DOHH2 (cell line): ENCODE data around the gene IL27RA.

Experiments used
- H3F3A ChIP-seq: fragments of 200-600 bp; sonication (generic), shearing (Covaris generic); 2 replicates; pipeline ENCODE4 v1.6.0; 2016; ENCODE audit warnings: antibody characterized with exemption, mild to moderate bottlenecking; ENCODE audit not compliant: control insufficient read depth, insufficient read depth
- H3K27ac ChIP-seq: fragments of 200-600 bp; sonication (generic); 2 replicates; pipeline ENCODE4 v1.5.1; 2014; ENCODE audit warnings: low read depth, mild to moderate bottlenecking, low read length, moderate library complexity
- H3K27me3 ChIP-seq: fragments of 200-600 bp; sonication (generic); 2 replicates; pipeline ENCODE4 v1.6.1; 2014; ENCODE audit warnings: mild to moderate bottlenecking, low read length, mixed read lengths; ENCODE audit not compliant: control insufficient read depth
- H3K36me3 ChIP-seq: fragments of 200-600 bp; sonication (generic); 2 replicates; pipeline ENCODE4 v1.6.1; 2014; ENCODE audit warnings: mild to moderate bottlenecking, low read length, moderate library complexity, mixed read lengths; ENCODE audit not compliant: control insufficient read depth
- H3K4me1 ChIP-seq: fragments of 200-600 bp; sonication (generic); 2 replicates; pipeline ENCODE4 v1.6.1; 2014; ENCODE audit warnings: mild to moderate bottlenecking, low read length, mixed read lengths; ENCODE audit not compliant: control insufficient read depth
- H3K4me2 ChIP-seq: fragments of 200-600 bp; sonication (generic); 2 replicates; pipeline ENCODE4 v1.6.0; 2014; ENCODE audit warnings: mild to moderate bottlenecking, low read length, moderate library complexity
- H3K4me3 ChIP-seq: fragments of 200-600 bp; sonication (generic); 2 replicates; pipeline ENCODE4 v1.5.1; 2014; ENCODE audit warnings: mild to moderate bottlenecking, low read length, mixed read lengths
- H3K79me2 ChIP-seq: fragments of 200-600 bp; sonication (generic); 2 replicates; pipeline ENCODE4 v1.6.1; 2014; ENCODE audit warnings: mild to moderate bottlenecking, low read length, mixed read lengths; ENCODE audit not compliant: control insufficient read depth
- H3K9me2 ChIP-seq: fragments of 200-600 bp; sonication (generic); replicated peaks from 2 replicates; pipeline ENCODE4 v1.6.1; 2014; ENCODE audit warnings: mild to moderate bottlenecking, low read length, mixed read lengths; ENCODE audit not compliant: control insufficient read depth
- H3K9me3 ChIP-seq: fragments of 200-600 bp; sonication (generic); 2 replicates; pipeline ENCODE4 v1.6.1; 2014; ENCODE audit warnings: antibody characterized with exemption, low read length, mixed read lengths; ENCODE audit not compliant: control insufficient read depth, insufficient read depth
- H4K20me1 ChIP-seq: fragments of 200-600 bp; sonication (generic); 2 replicates; pipeline ENCODE4 v1.6.0; 2014; ENCODE audit warnings: low read depth, mild to moderate bottlenecking, antibody characterized with exemption, low read length, moderate library complexity; ENCODE audit not compliant: control insufficient read depth, insufficient read depth
- CTCF ChIP-seq: fragments of 200-600 bp; sonication (generic); IDR thresholded peaks from one replicate; pipeline ENCODE4 v1.5.1; 2014; ENCODE audit warnings: antibody characterized with exemption, mild to moderate bottlenecking, low read depth, low read length; ENCODE audit not compliant: poor library complexity, severe bottlenecking
- EZH2phosphoT487 ChIP-seq: fragments of 200-600 bp; sonication (generic); IDR thresholded peaks from 2 replicates; pipeline ENCODE4 v1.6.1; 2017; ENCODE audit warnings: borderline replicate concordance, mild to moderate bottlenecking, antibody characterized with exemption, low read length, moderate library complexity, mixed read lengths

Gene IL27RA

DNA sequence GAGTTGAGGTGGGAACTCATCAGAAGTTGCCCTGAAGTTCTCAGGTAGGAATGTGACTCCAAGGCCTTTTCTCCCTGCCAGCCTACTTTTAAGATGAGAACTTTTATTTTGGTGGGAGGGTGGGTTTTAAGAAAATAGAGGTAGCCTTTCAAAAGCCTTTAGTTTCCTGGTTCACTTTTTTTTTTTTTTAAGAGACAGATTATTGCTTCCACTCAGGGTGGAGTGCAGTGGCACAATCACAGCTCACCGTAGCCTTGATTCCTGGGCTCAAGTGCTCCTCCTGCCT lies 51.1 kb downstream of the IL27RA start:
- Histone ChIP-seq H3K4me3 (no peak overlapping the region), H3K27me3 (no peaks in the 10 kb centered on the region), H3K4me1 (peaks cover 16% of the 10 kb centered on the region), H3K9me3 (no peaks in the 10 kb centered on the region), H3K36me3 (peaks cover 15% of the 10 kb centered on the region), H3K4me2 (no peak overlapping the region), H4K20me1 (no peaks in the 10 kb centered on the region), H3K79me2 (0 out of 2 replicates have a peak, but pooled peaks cover 4% of the 10 kb centered on the region), H3K9me2 (no peaks in the 10 kb centered on the region), H3K27ac (no peak overlapping the region), H3F3A (peaks cover 4% of the 10 kb centered on the region; the same call in 1 of the 2 replicates)
- TF ChIP-seq EZH2phosphoT487 (no peak), CTCF (no peak)

- H3K27ac ChIP-seq, result no peak within 1 kb of the TSS
- peaks cover 22% of the 10 kb centered on the region for H3K4me1 ChIP-seq
- no peaks in the 10 kb centered on the region for H4K20me1 ChIP-seq
- peaks cover 15% of the 10 kb centered on the region for H3K79me2 ChIP-seq
- TF ChIP-seq CTCF, result no peak
- TF ChIP-seq EZH2phosphoT487, result no peak
- H3F3A ChIP-seq, result peaks cover 9% of the 10 kb centered on the region; the same call in 1 of the 2 replicates
- no peak within 1 kb of the TSS for H3K4me3 ChIP-seq
- H3K9me2 ChIP-seq, result no peaks in the 10 kb centered on the region
- H3K27me3 ChIP-seq, result no peaks in the 10 kb centered on the region
- H3K36me3 ChIP-seq, result peaks cover 31% of the 10 kb centered on the region
- H3K9me3 ChIP-seq, result no peaks in the 10 kb centered on the region
- no peak within 1 kb of the TSS for H3K4me2 ChIP-seq
Measured at GRCh38 chr19:14085309-14085995, 53.9 kb downstream of the IL27RA start, which contains the start of gene C19orf67. Gene C19orf67, minus strand, starts transcription at chr19:14085783. Its CDS starts 156 bp downstream, at chr19:14085627.

DNA sequence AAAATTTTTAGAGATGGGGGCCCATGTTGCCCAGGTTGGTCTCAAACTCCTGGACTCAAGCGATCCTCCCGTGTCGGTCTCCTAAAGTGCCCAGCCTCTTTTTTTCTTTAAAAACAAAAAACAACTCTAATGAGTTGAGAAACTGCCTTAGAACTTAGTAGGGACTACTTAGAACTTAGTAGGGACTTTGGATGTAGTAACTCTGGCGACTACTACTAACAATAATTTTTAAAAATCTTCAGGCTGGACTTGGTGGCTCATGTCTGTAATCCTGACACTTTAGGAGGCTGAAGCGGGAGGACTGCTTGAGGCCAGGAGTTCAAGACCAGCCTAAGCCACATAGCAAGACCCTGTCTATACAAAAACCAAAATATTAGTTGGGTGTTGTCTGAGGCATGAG lies 54.5 kb downstream of the IL27RA start:
- Histone ChIP-seq H3K27me3 (no peaks in the 10 kb centered on the region), H4K20me1 (no peaks in the 10 kb centered on the region), H3K4me1 (peaks cover 19% of the 10 kb centered on the region), H3K9me2 (no peaks in the 10 kb centered on the region), H3K4me3 (no peak overlapping the region), H3K9me3 (no peaks in the 10 kb centered on the region), H3K36me3 (peaks cover 31% of the 10 kb centered on the region), H3K79me2 (peaks cover 12% of the 10 kb centered on the region), H3K4me2 (no peak overlapping the region), H3K27ac (no peak overlapping the region), H3F3A (peaks cover 9% of the 10 kb centered on the region; the same call in 1 of the 2 replicates)
- TF ChIP-seq EZH2phosphoT487 (no peak), CTCF (no peak)
